PC-9 (cell line): ENCODE data around the gene UBE2M. TPM values are rescaled to one million over a fixed set of nuclear protein-coding genes. Genes with fewer than 3 reads are reported as not detected.
A peak's percentile ranks its signal among the peaks of the same experiment; 100 is the strongest.
"Not testable (repeated sequence)": the region's sequence is repeated elsewhere in the genome, so short reads cannot be mapped to it uniquely, and the experiment has no call there.

Experiments used
- BruUV-seq: library from RNA; stranded (reverse); fragments of 400-500 nt; replicated peaks from 2 replicates; lab custom pipeline; 2021; lab: Mats Ljungman, UMichigan
- CTCF ChIA-PET: fragments of 300-600 bp; sonication (Branson Sonifier 250); formaldehyde crosslinking; loops from one replicate; lab custom pipeline; 2022; ENCODE audit warnings: antibody characterized with exemption; lab: Charles Lee
- POLR2A ChIA-PET: fragments of 300-600 bp; sonication (Branson Sonifier 250); formaldehyde crosslinking; loops from one replicate; lab custom pipeline; 2022; ENCODE audit warnings: antibody characterized with exemption; ENCODE audit not compliant: unreplicated experiment; lab: Charles Lee
- DNase-seq, 2 experiments: peaks; one replicate each; pipeline versions ENCODE4 v3.0.0 to v3.0.0-alpha.2; 2015 to 2022; ENCODE audit warnings: mixed read lengths in 1 of 2
- H2AFZ ChIP-seq: fragments of 200-600 bp; sonication (generic); 2 replicates; pipeline ENCODE4 v1.8.1; 2017; ENCODE audit warnings: antibody characterized with exemption
- H3F3A ChIP-seq: fragments of 200-600 bp; sonication (generic); 2 replicates; pipeline ENCODE4 v1.8.1; 2017; ENCODE audit warnings: antibody characterized with exemption, mild to moderate bottlenecking, low read depth; ENCODE audit not compliant: insufficient read depth
- H3K27ac ChIP-seq: fragments of 200-600 bp; sonication (generic); 2 replicates; pipeline ENCODE4 v1.6.1; 2016; ENCODE audit warnings: mixed run types
- H3K27me3 ChIP-seq: fragments of 200-600 bp; sonication (generic); 2 replicates; pipeline ENCODE4 v1.6.1; 2016; ENCODE audit warnings: low read depth, mixed run types; ENCODE audit not compliant: insufficient read depth
- H3K36me3 ChIP-seq: fragments of 200-600 bp; sonication (generic); 2 replicates; pipeline ENCODE4 v1.6.1; 2016; ENCODE audit warnings: low read depth, mixed run types
- H3K4me1 ChIP-seq: fragments of 200-600 bp; sonication (generic); replicated peaks from 2 replicates; pipeline ENCODE4 v1.6.1; 2016; ENCODE audit warnings: mixed run types; ENCODE audit not compliant: insufficient read depth
- H3K4me2 ChIP-seq: fragments of 200-600 bp; sonication (generic); 2 replicates; pipeline ENCODE4 v1.6.1; 2017; ENCODE audit warnings: mixed run types
- H3K4me3 ChIP-seq: fragments of 200-600 bp; sonication (generic); 2 replicates; pipeline ENCODE4 v1.6.1; 2016; ENCODE audit warnings: mixed run types
- H3K79me2 ChIP-seq: fragments of 200-600 bp; sonication (generic); 2 replicates; pipeline ENCODE4 v1.6.1; 2017; ENCODE audit warnings: low read depth, mixed run types
- H3K9me2 ChIP-seq: fragments of 200-600 bp; sonication (generic); 2 replicates; pipeline ENCODE4 v1.8.1; 2017; ENCODE audit warnings: mild to moderate bottlenecking; ENCODE audit not compliant: insufficient read depth
- H3K9me3 ChIP-seq: fragments of 200-600 bp; sonication (generic); 2 replicates; pipeline ENCODE4 v1.8.1; 2016; ENCODE audit warnings: low read depth; ENCODE audit not compliant: insufficient read depth
- H4K20me1 ChIP-seq: fragments of 200-600 bp; sonication (generic); 2 replicates; pipeline ENCODE4 v1.8.1; 2017; ENCODE audit not compliant: insufficient read depth
- EZH2 ChIP-seq: fragments of 200-600 bp; sonication (generic); IDR thresholded peaks from 2 replicates; pipeline ENCODE4 v1.8.0; 2017; ENCODE audit warnings: antibody characterized with exemption, low read depth
- intact Hi-C: fragments of 100-400 bp; cut with micrococcal nuclease; formaldehyde crosslinking; loops from one replicate; pipeline ENCODE4 v1.10.0; 2022; ENCODE audit not compliant: unreplicated experiment
- total RNA-seq: library from RNA; stranded (reverse); gene quantifications from 2 replicates; pipeline ENCODE4 v1.2.3, GENCODE V29; 2021
- TF ChIP-seq, protein P1 (sequence below): fragments of 200-600 bp; sonication (generic); conservative IDR thresholded peaks from 2 replicates; pipeline ENCODE4 v1.6.1; 2017; ENCODE audit warnings: mixed run types, antibody characterized with exemption, mild to moderate bottlenecking, moderate library complexity

UBE2M gene
- total RNA-seq, 1 experiment from 2014 or later, result not detected

DNA sequence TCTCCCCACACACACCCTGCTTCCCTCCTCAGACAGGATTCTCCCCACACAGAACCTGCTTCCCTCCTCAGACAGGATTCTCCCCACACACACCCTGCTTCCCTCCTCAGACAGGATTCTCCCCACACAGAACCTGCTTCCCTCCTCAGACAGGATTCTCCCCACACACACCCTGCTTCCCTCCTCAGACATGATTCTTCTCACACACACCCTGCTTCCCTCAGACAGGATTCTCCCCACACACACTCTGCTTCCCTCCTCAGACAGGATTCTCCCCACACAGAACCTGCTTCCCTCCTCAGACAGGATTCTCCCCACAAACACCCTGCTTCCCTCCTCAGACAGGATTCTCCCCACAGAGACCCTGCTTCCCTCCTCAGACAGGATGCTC is 19.2 kb downstream of the UBE2M start:
- CTCF ChIA-PET, H4K20me1 ChIP-seq, H3K27me3 ChIP-seq, BruUV-seq, DNase-seq, H3K9me2 ChIP-seq, H3K9me3 ChIP-seq, POLR2A ChIA-PET, H3K4me1 ChIP-seq, H3K27ac ChIP-seq, H3F3A ChIP-seq, H3K79me2 ChIP-seq, intact Hi-C loops, H3K36me3 ChIP-seq, H2AFZ ChIP-seq: not testable (repeated sequence)
- Histone ChIP-seq H3K4me2 (peak overlapping the region; percentile 63; the same call in 1 of the 2 replicates), H3K4me3 (peak overlapping the region; percentile 40; the same call in 1 of the 2 replicates)

DNA sequence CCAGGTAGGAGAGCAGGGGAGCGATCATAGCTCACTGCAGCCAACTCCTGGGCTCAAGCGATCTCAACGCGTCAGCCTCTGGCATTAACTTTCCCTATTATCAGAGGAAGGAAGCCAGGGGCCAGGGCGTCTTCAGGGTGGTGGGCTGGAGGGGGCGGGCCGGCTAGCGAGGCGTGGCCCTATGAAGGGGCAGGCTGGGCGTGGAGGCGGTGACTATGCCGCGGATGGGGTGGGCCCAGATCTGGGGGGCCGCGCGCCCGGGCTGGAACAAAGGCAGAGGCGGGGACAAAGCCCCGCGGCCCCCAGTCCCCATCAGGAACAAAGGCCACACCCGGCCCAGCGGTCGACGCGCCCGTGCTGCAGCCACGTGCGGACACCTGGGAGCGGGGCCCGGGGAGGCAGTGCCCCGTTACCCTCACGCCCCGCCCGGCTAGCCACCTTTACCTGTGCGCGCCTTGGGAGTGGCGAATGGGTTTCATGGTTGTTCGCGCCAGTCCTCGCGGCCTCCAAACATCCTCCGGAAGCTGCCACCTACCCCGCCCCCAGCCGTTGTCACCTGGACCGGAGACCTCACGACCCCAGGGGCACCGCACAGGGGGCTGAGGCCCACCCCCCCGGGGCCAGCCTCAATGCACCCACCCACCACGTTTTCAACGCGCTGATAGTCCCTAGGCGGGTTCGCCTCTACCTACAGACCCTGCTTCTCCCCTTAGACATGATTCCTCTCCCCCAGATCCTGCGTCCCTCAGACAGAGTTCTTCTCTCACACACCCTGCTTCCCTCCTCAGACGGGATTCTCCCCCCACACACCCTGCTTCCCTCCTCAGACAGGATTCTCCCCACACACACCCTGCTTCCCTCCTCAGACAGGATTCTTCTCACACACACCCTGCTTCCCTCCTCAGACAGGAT is 19.9 kb downstream of the UBE2M start:
- H2AFZ ChIP-seq, result no peak overlapping the region
- POLR2A ChIA-PET, result interaction anchor here (0.6 kb wide), 1 partner anchor 1539 kb away, joined by 3 read pairs; no protein-coding TSS in a partner anchor
- DNase-seq, result peak in 1 of 2 experiments; percentile 66

DNA sequence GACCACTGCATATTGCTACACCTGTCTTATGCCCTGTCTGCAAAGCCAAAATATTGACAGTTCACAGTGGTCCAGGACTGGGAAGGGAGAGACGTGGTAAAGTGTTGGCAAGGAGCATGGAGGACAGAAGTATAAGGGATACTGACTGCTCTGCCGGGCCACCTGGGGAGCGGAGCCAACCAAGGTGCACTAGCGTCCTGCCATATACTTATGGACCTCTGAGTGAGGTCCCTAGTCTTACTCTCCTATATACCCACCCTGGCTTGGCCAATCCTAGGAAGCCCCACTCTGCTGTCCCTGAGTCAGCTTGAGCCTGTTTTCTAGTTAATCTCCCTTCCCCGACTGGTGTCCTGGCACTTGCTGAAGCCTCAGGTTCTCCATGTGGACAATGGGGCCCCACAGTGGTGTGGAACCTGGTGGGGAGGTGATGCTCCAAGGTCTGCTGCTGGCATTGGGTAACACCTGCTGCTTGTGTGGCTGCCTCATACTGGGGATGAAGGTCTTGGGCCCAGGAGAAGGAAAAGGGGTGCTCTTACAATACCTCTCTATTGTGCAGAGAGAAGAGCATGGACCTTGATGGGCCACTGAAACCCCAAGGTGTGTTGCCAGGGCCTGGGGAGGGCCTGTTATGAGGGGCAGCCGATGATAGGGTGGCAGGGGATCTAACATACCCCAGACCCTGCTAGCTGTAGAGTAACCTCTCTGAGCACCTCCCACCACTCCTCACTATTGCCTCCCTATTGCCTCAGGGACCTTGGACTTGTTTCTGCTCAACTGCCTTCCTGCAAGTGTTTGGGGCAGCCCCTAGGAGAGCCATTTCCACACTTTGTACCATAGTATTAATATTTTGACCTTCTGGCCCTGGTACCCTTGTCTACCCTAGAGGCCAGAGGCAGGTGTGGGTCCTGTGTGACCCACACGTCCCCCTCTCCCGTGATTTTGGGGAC is 21.3 kb downstream of the UBE2M start:
- H3K9me2 ChIP-seq, result no peaks in the 10 kb centered on the region
- H3K27ac ChIP-seq, result no peak overlapping the region
- TF ChIP-seq, protein P1, sequence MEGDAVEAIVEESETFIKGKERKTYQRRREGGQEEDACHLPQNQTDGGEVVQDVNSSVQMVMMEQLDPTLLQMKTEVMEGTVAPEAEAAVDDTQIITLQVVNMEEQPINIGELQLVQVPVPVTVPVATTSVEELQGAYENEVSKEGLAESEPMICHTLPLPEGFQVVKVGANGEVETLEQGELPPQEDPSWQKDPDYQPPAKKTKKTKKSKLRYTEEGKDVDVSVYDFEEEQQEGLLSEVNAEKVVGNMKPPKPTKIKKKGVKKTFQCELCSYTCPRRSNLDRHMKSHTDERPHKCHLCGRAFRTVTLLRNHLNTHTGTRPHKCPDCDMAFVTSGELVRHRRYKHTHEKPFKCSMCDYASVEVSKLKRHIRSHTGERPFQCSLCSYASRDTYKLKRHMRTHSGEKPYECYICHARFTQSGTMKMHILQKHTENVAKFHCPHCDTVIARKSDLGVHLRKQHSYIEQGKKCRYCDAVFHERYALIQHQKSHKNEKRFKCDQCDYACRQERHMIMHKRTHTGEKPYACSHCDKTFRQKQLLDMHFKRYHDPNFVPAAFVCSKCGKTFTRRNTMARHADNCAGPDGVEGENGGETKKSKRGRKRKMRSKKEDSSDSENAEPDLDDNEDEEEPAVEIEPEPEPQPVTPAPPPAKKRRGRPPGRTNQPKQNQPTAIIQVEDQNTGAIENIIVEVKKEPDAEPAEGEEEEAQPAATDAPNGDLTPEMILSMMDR, result no peak
- TF ChIP-seq EZH2, result no peak
- H3K4me1 ChIP-seq, result no peaks in the 10 kb centered on the region
- no peaks in the 10 kb centered on the region for H3K36me3 ChIP-seq
- no peaks in the 10 kb centered on the region for H3K79me2 ChIP-seq
- no peak for DNase-seq
- intact Hi-C loops, result no loop called here
- H3K4me2 ChIP-seq, result peak overlapping the region; percentile 63; the same call in 1 of the 2 replicates
- H3F3A ChIP-seq, result no peaks in the 10 kb centered on the region
- ChIA-PET POLR2A (interaction anchor here (0.6 kb wide), 1 partner anchor 1538 kb away, joined by 3 read pairs; no protein-coding TSS in a partner anchor), CTCF (no interaction called here)
- no peaks in the 10 kb centered on the region for H4K20me1 ChIP-seq
- BruUV-seq, result no TSS peak
- no peak overlapping the region for H2AFZ ChIP-seq
- H3K9me3 ChIP-seq, result no peaks in the 10 kb centered on the region
- no peak overlapping the region for H3K4me3 ChIP-seq
- peaks cover 18% of the 10 kb centered on the region; the same call in 1 of the 2 replicates for H3K27me3 ChIP-seq

More for the DNA sequence above, 19.9 kb downstream of the UBE2M start:
- Histone ChIP-seq H3K9me3 (no peaks in the 10 kb centered on the region), H3F3A (peaks cover 3% of the 10 kb centered on the region; the same call in 1 of the 2 replicates), H3K4me2 (peak overlapping the region; percentile 63), H3K27ac (no peak overlapping the region), H3K27me3 (peaks cover 4% of the 10 kb centered on the region; the same call in 1 of the 2 replicates), H3K4me3 (peak overlapping the region; percentile 40; the same call in 1 of the 2 replicates), H3K9me2 (no peaks in the 10 kb centered on the region), H3K79me2 (no peaks in the 10 kb centered on the region), H4K20me1 (no peaks in the 10 kb centered on the region), H3K36me3 (no peaks in the 10 kb centered on the region), H3K4me1 (no peaks in the 10 kb centered on the region)
- CTCF ChIA-PET, result no interaction called here
- intact Hi-C loops, result no loop called here
- TF ChIP-seq EZH2, result no peak
- TF ChIP-seq, protein P1, result no peak
- BruUV-seq, result no TSS peak
